Measurements from ENCODE around the gene HOXC12.

The HOXC12 gene

DNA sequence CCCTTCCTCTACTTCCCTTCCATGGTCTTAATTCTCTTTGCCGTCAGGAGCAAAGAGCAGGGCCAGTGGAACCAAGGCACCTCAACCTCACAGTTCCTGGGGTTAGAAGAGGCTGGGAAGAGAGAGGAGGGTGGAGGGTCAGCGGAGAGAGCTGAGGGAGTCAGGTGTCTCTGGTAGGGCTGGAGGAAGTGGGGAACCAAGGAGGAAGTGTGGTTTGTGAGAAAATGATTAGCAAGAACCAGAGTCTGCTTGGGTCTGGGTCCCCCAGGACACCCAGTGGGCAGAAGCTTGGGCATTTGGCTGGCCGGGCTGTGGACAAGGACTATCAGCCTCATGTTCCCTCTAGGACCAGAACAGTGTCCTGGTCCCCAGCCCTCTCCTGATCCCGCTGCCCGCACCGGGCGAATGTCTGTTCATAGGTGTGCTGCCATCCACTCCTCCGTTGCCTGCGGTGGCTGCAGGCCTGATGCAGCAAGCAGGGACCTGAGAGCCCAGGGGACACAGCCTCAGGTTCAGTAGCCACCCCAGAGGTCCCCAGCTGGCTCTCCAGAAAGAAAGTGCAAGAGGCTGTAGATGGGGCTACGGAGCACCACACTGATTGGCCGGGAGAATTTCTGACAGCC is 2.3 kb downstream of the HOXC12 start:
- no peak for DNase-seq

DNA sequence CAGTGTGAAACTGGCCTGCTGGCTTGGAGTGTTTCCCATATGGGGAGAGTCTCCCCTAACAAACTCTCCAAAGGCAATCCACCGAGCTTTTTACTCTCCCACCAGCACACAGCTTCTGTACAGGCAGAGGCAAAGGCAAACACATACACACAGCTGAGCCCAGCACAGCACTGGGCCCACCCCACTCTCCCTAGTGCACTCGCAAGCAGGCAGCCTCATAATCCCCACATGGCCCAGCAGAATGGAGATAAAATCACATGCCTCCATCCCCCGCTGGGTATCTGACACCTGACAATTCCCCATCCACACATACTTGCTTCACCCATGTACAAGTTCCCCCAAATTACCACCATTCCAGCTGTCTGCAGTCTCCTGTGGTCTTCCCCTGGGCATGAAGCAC is 3.4 kb downstream of the HOXC12 start:
- no peak for DNase-seq

DNA sequence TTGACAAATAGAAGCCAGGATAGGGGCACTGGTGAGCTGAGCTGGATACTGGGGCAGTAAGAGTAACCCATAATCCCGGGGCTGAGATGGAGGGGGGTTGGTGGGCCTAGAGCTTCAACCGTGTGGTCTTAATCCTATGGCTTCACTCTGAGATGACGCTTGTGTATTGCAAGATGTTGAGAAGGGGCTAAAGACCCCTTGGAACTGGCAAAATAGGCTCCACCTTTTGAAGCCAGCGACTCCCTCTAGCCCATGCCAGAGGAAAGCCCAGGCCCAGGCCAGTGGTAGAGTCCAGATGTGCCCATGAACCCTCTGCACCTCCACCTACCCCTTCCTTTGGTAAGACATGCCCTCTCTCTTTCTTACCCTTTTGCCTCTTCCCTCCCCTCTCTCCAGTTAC is 4.6 kb downstream of the HOXC12 start:
- no peak for DNase-seq

DNA sequence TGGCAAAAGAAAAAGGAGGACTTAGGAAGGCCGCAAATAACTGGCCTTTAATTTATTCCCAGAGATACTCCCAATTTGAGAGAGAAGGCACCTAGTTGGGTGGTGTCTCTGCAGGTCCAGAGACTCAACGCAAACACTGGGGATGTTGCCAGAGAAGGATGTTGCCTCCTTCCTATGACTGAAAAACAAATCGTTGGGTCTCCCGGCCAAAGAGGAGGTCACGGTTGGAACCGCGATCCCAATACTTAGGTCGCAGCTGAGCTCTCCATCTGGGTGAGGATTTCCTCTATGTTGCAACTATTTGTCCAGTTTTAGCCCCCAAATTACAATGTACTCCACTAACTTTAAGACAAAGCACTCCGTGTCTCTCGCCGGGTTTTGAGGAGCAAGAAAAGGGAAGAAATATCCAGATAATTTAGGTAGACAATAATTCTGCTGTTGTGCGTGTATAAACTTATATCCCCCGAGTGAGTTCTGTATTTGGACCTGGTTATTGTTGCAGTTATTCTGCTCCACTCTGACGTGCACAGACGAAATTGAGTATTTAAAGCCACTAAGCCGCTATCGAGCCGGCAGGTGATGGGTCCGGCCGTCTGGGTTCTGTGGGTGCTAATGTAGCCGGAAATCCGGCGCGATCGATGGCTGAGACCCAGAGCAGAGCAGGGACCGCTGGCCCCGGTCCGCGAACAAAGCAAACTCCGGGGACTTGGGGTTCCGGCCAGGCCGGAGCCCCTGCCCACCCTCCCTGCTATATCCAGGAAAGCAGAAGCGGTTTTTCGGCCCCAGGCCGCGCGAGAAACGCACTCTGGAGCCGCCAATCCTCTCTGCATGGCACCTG is 5.7 kb downstream of the HOXC12 start:
- no peak for DNase-seq

DNA sequence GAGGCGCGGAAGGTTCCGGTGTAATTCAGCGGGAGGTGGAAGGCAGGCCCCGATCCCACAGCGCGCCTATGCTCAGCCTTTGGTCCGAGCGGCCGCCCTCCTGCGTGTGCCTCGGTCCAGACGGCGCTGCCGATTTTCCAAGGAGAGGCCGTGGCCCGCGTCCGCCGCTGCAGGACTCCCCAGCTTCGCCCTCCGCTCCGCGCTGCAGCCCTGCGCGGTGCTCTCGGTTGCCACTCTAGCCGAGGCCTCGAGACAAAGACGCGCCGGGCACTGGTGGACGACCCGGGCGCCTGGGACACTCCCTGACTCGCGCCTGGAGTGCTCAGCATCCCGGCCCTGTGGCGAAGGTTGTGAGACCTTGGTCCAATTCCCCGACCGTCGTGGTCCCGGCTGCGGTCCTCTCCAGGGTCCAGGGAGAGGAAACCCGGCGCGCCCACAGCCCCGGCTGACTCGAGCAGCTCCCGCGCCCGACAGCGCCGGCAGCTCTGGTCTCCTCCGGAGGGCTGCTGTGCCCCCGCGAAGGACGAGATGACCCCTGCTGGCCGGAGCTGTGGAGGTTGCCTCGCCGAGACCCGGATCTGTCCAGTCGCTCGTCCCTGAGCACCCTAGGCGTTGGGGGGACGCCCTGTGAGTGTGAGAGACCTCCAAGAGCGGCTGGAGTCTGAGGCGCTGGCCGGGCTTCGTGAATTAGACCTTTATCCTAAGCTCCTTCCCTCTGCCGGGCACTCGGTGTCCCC is 6.5 kb downstream of the HOXC12 start:
- DNase-seq = no peak

DNA sequence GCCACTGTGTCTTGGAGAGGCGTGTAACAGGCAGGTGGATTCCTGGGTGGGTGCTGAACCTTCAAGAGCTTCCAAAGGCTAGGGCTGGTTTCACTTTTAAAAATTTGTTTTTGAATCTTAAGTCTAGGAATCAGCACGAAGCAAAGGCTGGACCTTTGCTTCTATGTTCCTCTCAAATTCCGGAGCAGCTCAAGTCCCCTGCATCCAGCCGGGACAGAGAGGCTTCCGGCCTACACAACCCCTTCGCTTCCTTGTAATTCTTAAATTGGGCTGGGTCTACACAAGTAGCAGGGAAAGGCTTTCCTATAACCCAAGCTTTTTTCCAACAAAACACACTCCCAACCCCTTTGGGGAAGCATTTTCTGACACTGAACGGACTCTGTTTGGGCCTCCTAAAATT is 8.3 kb downstream of the HOXC12 start:
- DNase-seq = no peak

DNA sequence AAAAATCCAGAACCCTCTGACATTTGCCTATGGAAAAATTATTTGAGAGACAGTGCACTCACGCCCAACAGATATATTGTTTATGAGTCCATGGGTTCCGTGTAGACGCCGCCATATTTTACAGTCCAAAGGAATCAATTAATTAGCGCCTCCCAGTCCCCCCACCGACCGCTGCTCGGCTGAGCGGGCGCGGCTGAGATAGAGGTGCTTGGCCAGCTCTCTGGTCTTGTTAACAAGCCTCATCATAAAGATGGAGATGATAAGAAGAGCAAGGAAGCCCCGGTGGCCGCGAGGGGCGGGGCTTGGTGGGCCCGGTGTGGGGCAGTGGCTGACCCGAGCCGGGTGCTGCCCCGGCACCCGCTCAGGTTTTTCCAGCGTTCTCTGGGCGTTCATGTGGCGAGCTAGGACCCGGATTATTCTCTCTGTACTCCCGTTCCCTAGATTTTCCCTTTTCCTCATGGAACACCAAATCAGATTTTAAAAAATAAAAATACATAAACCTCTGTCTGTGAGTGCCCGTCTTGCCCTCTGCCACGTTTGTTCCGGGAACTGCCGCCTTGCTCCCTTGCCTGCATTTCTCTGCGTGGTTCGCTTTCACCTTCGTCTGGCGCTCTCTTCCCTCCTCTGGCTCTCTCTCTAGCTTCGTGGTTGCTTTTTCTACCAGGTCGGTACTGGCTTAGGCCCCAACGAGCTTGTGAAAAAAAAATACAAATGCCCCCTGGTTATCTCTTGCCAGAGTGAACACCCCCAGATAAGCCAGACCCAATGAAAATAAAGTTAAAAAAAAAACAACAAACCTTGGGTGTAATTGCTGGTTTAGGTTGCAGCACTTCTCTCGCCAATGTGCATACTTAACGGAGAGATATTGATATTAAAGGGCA is 9.0 kb downstream of the HOXC12 start:
- DNase-seq = no peak

DNA sequence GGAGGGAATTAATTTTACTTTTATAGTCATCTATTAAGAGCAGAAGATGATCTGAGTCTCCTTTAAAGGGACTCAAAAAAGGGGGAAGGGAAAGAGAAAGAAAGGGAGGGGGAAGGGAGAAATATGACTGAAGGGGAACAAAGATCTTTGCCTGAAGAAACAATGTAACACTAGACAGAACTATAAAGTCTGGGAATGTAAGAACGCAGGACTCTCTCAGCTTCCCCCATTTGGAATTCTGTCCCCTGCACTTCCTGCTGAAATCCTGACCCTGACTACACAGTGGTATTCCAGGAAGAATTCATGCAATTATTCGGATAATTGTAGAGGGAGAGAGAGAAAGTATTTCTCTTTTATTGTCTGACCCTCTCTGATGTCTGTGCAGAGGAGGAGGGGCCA is 9.6 kb downstream of the HOXC12 start:
- no peak for DNase-seq

DNA sequence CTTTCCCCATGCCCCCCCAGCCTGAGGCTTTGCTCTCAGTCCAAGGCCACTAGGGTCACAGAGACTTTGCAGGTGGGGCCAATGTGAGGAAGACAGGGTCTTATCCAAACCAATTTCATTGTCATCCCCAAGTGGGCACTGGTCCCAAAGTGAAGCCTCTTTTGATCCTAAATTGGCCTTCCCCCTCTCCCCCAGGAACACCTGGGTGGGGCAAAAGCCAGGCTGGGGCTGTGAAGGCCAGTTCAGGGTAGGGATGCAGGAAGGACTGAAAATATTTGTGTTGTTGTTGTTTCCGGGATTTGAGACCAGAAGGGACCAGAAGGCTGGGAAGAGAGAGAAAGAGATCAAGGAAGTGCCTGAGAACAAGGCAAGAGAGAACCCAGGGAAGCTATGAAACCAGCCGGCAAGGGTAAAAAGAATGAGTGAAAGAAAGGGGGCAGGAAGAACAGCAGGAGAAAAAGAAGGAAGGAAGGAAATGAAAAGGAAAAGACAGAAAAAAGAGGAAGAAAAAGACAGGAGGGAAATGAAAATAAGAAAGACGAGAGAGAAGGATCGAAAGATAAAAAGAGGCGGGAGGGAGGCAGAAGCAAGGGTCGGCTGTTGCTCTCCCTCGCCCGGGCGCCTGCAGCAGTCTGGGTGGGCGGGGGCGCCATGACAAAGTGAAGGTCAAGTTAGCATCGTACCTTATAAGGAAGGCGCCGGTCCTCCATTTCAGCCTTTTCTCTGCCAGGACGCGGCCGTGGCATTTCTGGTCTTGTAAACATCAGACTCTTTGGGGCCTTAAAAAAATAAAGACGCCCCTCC is 10.8 kb downstream of the HOXC12 start:
- DNase-seq = no peak

DNA sequence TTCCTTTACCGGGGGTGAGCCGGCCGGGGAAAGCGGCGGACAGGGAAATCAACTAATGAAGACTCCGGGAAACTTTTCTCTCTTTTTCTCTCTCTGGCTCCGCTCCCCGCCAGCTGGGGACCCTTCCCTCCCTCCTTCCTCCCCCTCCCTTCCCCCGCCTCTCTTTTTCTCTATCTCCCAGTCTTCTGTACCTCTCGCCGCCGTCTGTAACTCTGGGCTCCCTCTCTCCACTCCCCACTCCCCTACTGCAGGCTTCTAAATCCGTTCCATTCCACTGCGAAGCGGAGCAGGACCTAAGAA is 11.3 kb downstream of the HOXC12 start:
- no peak for DNase-seq

DNA sequence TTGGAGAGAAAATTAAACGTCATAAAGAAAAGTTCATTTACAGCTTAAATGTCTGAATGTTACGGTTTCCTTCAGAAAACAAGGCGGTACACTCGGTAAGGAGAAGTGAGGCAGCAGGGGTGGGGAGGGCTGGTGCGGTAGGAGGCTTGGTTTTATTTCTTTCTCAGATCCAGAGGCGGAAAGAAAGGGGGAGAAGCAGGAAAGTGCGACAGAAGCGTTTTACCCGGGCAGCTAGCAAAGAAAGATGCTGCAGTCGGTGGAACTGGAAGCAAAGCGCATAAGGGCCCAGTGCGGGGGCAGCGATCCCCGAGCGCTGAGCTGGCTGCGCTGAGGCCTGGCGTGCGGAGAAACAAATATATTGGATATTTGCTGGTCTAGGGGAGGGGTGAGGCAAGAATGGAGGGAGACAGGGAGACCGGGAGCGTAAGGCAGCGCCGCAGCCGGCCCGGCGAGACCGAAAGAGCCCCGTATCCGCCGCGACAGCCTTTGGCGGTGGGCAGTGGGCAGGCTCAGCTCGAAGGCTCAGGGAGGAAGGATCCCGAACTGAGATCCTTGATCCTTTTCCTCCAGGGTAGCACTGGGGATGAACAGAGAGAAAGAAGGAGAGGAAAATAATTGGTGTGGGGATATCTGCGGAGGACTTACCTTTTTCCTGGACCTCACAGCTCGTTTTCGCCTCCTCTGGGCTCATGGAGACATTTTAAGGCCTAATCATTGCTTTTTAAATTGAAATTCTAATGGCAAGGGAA is 11.9 kb downstream of the HOXC12 start:
- DNase-seq = no peak

DNA sequence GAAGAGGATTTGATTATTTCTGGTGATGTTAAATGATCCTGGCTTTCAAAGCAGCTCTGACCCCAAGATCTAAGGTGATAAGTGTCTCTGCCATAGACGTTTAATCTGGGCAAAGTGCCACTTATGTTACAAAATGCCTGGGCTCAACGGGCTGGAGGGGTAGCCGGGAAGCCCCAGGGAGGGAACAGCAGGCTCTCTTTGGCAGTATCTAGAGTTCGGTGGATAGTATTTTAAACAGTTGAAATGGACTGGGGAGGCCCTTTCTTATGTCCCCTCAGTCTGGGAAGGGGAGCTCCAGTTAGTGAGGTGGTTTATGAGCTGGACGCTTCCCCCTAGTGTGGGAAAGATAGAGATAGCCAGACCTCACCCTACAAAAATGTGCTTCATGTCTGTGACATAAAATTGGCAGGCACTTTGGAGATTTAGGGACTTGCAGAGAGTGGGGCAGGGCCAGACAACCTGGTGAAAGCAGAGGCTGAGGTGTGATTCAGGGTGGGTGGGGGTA is 12.8 kb downstream of the HOXC12 start:
- DNase-seq = no peak

DNA sequence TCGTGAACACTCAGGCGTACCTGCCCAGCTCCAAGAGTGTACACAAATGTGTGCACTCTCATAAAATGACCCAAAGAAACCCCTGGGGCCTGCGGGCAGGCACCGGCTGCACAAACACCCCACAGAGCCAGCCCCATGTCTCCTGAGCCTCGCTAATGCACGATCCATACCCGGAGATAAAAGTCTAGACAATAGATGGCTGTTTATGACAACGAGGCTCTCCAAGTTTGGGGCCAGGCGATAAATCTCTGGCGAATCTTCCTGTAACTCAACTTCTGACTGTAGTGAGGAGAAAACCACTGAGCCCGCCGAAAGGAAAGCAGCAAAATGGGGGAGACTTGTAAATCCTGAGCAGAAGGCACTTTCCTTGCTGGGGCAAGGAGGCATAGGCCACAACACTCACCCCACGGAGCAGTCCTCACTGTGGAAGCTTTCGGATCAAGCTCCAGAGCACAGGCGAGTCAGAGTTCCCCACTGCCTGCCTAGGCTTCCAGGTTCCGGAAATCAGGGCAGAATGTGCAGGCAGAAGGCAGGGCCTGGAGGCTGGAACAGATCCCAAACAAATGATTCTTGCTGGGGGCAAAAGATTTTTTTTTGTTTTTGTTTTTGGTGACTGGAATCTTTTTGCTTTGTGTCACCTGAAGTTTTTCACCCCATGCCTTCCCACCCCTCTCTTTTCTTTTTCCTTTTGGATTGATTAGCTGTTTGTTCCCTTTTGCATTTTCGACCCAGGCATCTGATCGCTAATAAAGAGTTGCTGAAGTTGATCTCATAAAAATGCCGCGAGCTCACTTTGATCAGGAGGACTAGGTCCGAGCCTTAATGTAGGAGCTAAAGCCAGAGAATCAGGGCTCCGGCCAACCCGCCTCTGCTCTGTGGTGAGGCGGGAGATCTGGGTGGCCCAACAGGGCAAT is 13.8 kb downstream of the HOXC12 start:
- DNase-seq = no peak

DNA sequence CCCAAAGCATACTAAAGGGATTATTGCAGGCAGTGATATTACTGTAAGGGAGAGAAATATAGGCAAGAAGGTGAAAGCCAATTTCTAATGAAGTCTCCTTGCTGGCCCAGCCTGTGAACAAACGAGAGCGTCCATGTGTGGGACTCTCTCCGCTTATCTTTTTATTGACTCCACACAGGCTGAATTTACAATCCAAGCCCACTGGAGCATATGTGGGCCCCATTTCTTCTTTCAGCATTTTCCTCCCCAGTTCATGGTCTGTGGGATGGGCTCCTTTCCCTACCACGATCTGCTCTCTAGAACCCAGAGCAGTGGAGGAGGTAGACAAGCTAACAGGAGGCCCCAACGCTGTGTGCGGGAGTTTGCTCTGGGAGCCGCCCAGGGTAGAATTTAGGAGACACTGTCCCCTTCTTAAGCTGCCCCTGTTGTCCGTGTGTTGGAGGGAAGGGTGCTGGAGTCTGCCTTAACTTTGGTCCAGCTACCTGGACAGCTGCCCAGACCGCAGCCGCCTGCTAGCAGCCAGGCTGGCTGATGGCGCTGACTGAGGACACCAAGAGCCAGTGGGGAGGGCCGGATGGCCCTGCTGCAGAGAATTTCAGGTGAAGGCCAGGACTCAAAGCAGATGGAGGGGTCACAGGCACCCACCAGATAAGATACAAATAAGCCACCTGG is 15.0 kb downstream of the HOXC12 start:
- no peak for DNase-seq

DNA sequence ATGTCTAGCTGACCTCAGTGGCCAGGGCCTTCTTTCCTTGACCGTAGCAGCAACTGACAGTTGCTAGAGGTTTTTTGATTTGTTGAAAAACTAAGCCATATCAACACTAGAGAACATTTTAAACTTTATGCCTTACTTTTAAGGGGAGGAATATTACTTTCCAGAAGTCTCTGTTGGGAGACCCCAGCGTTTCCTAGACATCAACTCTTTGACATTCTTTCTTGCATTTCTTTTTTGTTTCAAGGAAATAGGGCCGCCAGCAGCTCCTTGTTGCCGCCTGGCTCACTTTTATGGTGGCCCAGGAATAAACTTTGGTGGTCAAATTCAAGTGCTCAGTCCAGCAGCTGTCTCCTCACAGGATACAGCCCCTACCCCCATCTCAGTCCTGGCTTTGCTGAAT is 15.7 kb downstream of the HOXC12 start:
- DNase-seq = no peak

DNA sequence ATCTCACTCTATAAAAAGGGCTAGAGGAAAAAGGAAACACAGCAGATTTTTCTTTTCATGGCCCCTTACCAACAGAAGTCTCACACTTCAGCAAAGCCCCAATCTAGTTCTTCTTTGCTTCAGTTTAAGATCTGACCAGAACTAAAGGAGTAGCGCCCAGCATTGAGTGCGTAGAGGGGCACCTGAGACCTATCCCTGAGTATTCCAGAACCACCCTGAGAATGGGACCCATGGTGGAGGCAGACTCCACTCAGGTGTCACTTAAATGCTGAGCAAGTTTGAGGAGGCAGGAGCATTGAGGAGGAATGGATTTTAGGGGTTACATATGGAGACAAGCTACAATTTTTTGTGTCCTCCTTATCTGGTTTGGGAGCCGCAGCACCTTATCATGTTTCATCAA is 16.4 kb downstream of the HOXC12 start:
- no peak for DNase-seq

DNA sequence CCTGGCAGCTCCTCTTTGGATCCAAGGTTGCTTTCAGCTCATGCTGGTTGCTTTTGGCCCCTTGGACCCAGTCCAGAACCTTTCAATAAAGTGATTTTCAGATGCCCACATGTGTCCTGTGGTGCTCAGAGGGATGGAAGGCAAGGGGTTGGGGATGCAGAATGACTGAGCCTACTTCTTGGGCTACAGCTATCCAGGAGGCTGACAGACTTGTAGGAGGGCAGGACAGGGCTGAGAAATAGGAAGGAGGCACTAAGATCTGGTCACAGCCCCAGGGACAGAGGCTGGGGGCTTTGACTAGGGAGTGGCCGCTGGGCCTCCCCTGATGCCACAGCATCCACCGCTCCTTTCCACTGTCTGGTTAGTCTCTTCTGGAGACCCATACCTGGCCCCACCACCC is 17.0 kb downstream of the HOXC12 start:
- DNase-seq = no peak

DNA sequence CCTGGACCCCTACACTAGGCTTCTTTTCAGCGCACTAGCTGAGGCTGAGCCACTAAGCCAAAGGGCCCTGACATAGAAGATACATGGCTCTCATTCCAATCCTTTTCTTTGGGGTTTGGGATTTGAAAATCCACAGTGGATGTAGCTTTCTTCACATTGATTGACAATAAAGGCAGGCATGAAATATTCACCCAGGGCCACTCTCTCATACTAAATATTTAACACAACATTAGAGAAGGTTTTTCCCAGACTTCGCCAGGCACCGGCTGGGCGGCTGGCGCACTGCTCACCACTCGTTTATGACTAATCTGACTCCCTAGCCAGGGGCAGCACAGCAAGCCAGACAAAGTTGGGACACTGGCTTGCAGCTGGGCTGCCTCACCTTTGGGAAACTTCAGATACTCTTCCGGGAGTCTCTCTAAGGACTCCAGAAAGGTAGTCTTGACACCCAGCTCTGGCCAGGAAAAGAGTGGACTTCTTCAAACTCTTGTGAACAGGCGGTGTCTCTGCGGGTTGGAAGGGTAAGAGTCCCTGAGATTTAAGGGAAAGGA is 17.5 kb downstream of the HOXC12 start:
- DNase-seq = no peak

DNA sequence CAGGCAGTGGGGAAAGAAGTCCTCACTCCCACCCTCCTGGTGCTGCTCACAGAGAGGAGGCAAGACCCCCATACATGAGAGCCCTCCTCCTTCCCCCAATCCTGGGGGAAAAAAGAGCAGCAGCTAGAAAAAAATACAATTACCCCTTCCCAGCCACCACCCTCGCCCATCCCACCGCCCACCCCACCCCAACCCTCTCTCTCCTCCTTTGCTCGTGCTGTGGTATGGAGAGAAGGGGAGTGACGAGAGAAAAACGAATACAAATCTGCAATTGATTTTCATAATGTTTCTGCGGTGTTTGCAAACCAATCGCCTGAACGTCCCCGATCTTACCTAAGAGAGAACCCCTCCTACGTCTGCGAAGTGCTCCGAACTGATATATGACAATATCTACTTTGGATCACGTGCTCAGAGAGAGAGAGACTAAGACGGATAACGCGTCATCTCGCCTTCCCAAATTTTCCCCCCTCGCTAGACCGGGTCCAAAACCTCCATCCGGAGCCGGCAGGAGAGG is 18.1 kb downstream of the HOXC12 start, which contains the start of gene HOXC11:
HOXC11 (plus strand) TSS at position 405 of the 514 bp plus-strand sequence. CDS start 116 bp downstream, outside the sequence.
- no peak for DNase-seq
